Activated CD8-positive, alpha-beta memory T cell treated with anti-CD3 and anti-CD28 coated beads for 36 hours (primary cell): ENCODE measurements around the gene TGM3. TPM values are rescaled to one million over a fixed set of nuclear protein-coding genes. Genes with fewer than 3 reads are reported as not detected.
"Not testable (repeated sequence)": the region's sequence is repeated elsewhere in the genome, so short reads cannot be mapped to it uniquely, and the experiment has no call there.

Source experiments
- CTCF ChIA-PET: fragments of 350-600 bp; sonication (Branson Sonifier 250); formaldehyde crosslinking; loops from one replicate; lab custom pipeline; 2021; ENCODE audit warnings: antibody characterized with exemption; lab: Charles Lee
- POLR2A ChIA-PET: fragments of 350-600 bp; sonication (Branson Sonifier 250); formaldehyde crosslinking; loops from one replicate; lab custom pipeline; 2021; ENCODE audit warnings: antibody characterized with exemption; lab: Charles Lee
- total RNA-seq, 2 experiments: library from RNA; stranded (reverse); gene quantifications; one replicate each; pipeline ENCODE4 v1.2.3, GENCODE V29; 2021

TGM3 gene
- not detected for total RNA-seq

DNA sequence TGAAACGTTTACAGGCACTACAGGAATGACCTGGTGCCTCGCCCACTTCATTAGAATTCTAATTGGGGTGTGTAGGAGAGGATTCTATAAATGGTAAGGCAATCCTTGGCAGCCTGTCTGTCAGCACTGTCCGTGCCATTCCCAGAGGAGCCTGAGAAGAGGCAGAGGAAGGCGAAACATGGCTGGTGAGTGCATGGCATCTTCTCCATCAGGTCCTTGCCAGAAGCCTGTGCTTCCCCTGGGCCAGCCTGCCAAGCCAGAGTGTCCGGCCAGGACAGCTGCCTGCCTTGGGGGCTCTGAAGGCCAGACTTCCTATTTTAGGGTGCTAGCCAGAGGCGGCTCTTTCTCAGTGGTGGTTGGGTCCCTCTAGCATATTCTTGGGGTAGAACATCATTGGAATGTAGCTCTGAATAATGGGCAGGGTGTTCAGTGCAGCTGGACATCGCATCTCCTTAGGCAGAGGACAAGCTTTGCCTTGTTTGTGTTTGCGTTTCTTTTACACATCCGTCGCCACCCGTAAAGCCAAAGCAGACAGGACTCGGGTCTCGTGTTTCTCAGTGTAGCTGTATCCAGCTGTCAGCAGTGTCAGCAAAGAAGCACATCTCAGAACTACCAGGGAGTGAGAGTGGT lies at the start of gene TGM3:
Gene TGM3, plus strand, starts transcription at position 116 of the 630 bp plus-strand sequence. Its CDS starts 63 bp downstream, at position 179.
- POLR2A ChIA-PET, result no interaction called here

GRCh38 chr20:2246069-2246491 lies 49.7 kb upstream of the TGM3 start:
- ChIA-PET CTCF (no interaction called here), POLR2A (no interaction called here)

More for the DNA sequence above, at the start of gene TGM3:
- CTCF ChIA-PET, result no interaction called here

- POLR2A ChIA-PET, result no interaction called here
- CTCF ChIA-PET, result no interaction called here
Measured at GRCh38 chr20:2248837-2249236, 47.0 kb upstream of the TGM3 start.

DNA sequence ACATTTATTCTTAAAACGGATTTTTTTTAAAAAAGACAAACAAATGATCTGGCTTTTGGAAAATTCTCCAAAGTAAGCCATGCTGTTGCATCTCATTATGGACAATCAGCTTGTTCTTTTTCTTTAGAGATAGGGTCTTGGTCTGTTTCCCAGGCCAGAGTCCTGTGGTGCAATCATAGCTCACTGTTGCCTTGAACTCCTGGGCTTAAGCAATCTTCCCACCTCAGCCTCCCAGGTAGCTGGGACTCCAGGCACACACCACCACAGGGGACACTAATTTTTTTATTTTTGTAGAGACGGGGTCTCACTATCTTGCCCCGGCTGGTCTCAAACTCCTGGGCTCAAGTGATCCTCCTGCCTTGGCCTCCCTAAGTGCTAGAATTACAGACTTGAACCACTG lies 45.9 kb upstream of the TGM3 start:
- CTCF ChIA-PET, result no interaction called here
- POLR2A ChIA-PET, result no interaction called here

GRCh38 chr20:2252419-2252997 lies 43.3 kb upstream of the TGM3 start:
- ChIA-PET POLR2A (no interaction called here), CTCF (no interaction called here)

DNA sequence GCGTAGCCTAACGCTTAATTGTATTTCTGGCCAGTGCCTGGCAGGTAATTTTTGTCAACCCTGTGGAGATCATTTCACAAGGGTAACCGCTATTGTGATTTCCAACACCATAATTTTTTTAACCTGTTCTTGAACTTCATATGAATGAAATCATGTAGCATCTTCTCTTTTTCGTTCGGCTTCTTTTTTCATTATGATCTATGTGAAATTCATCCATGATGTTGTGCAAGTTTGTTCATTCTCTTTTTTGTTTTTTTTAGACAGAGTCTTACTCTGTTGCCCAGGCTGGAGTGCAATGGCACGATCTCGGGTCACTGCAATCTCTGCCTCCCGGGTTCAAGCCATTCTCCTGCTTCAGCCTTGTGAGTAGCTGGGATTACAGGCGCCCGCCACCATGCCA lies 42.5 kb upstream of the TGM3 start:
- ChIA-PET CTCF (no interaction called here), POLR2A (no interaction called here)

DNA sequence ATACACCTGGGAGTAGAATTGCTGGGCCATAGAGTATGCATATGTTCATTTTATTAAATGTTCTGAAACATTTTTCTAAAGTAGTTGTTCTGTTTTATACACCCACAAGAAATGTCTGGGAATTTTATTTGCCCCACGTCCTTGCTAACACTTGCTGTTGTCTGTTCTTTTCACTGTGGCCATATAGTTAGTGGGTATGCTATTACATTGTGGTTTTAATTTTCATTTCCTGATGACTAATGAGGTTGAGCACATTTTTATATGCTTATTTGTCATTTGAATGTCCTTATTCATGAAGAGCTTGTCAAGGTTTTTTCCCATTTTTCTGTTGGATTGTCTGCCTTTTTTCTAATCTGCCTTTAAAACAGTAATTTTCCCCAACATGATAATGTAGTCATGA lies 41.5 kb upstream of the TGM3 start:
- POLR2A ChIA-PET, result no interaction called here
- CTCF ChIA-PET, result no interaction called here

DNA sequence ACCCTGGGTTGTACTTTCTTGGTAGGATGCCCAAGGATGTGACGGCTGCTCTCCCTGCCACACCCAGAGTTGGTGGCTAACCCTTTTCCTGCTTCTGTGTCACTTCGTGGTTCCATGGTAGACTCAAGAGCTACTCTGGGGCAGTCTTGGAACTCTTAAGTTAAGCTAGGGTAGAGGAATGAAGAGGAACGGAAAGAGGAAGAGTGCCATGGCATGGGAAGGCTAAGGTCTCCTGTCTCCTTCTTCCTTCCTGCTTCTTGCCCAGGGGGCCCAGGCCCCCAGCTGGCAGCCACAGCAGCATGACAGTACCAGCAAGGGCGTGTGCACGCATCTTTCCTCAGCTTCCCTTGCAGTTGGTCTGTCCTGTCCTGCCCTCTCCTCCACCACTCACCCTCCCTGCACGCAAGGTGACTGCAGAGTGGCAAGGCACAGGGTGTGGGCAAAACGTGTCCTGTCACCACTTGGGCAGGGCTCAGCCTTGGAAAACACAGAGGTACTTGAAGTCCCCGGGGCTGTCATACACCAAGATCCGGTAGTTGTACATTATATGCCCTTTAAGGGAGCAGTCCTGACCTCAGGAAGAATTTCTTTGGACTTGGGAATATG lies 39.8 kb upstream of the TGM3 start:
- POLR2A ChIA-PET, result no interaction called here
- CTCF ChIA-PET, result no interaction called here

- ChIA-PET POLR2A (no interaction called here), CTCF (no interaction called here)
Measured at GRCh38 chr20:2259731-2260130, 36.1 kb upstream of the TGM3 start.

DNA sequence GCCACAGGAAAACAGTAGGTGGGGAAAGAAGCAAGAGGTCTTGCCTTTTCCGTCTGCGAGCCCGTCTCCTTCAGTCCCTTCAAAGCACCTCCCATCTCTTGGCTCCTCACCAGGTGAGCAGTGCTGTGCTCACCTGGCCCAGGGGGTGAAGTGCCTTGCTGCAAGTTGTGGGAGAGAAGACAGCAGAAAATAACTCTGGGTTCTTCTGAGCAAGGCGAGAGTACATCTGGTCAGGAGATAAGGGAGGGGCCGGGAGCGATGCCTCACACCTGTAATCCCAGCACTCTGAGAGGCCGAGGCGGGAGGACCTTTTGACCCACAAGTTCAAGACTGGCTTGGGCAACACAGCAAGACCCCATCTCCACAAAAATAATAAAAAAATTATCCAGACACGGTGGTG lies 35.6 kb upstream of the TGM3 start:
- POLR2A ChIA-PET, result no interaction called here
- CTCF ChIA-PET, result no interaction called here

DNA sequence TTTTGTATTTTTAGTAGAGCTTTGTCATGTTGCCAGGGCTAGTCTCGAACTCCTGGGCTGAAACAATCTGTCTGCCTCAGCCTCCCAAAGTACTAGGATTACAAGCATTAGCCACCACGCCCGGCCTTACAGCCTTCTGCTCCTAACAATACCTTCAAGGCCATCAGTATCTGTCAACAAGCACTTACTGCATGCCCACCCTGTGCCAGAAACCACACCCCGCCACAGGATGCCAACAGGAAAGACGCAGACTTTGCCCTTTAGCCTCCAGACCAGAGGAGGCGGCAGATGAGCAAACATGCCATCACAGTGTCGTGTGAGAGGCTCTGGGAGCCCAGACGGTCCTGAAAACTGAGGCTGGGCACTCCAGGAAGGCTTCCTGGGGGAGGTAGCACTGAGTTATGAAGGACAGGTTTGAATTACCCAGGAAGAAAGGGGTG lies 34.7 kb upstream of the TGM3 start:
- ChIA-PET CTCF (no interaction called here), POLR2A (no interaction called here)

GRCh38 chr20:2261629-2262028 lies 34.2 kb upstream of the TGM3 start:
- ChIA-PET POLR2A (no interaction called here), CTCF (no interaction called here)

DNA sequence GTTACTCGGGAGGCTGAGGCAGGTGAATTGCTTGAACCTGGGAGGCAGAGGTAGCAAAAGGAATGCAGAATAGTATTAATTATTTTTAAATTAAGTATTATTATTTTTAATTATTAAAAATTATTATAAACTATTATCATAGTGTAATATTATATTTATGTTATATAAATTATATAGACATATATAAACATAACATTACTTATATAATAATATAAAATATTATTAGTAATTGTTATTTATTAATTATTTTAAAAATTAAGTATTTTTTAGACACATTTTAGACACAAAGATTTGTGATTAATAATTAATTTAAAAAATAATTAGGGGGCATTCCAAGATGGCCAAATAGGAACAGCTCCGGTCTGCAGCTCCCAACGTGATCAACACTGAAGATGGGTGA lies 31.7 kb upstream of the TGM3 start:
- CTCF ChIA-PET, result no interaction called here

GRCh38 chr20:2264621-2265374 lies 31.0 kb upstream of the TGM3 start:
- CTCF ChIA-PET, POLR2A ChIA-PET: not testable (repeated sequence)

More for the DNA sequence above, 31.7 kb upstream of the TGM3 start:
- POLR2A ChIA-PET, result no interaction called here

DNA sequence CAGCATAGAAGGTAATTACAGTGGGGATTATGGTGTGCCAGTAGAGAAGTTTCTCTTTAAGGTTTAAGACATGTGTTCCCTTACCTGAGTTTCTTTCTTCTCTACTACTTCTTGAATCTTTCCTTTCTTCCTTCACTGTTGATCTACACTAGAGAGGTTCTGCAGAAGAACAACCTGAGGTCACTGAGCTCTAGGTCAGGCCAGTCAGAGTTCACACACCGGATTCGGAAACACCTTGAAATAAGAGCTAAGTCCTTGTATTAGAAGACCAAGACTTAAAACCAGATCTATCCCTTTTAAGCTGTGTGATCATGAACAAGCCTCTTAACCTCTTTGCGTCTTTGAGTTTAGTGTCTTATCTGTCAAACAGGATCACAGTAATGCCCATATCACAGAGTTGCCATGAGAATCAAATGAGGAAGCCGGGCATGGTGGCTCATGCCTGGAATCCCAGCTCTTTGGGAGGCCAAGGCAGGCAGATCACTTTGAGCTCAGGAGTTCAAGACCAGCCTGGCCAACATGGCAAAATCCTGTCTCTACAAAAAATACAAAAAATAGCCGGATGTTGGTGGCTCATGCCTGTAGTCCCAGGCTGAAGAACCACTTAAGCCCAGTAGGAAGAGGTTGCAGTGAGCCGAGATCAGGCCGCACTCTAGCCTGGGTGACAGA lies 22.0 kb upstream of the TGM3 start:
- CTCF ChIA-PET, result no interaction called here
- POLR2A ChIA-PET, result no interaction called here

DNA sequence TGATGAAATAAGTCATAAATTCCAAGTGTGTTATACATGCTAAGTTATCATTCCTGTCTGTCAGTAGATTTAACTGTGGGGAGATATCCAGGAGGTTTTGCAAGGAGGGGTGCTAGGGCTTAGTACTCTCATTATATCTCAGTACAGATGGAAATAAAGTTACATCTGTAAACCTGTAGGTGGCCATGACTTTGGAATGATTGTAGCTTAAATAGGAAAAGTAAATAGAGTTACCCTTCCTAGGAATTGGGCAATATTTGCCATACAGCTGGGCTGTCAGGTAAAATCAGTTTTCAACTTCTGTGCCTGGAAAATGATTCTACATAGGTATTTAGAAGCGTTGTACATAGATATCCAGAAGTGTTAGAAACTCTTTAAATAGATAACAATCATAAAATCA lies 19.8 kb upstream of the TGM3 start:
- ChIA-PET CTCF (no interaction called here), POLR2A (no interaction called here)

GRCh38 chr20:2279253-2279779 lies 16.5 kb upstream of the TGM3 start:
- POLR2A ChIA-PET, result no interaction called here
- CTCF ChIA-PET, result no interaction called here

GRCh38 chr20:2280082-2280481 lies 15.7 kb upstream of the TGM3 start:
- ChIA-PET POLR2A (no interaction called here), CTCF (interaction anchor here (0.9 kb wide), 1 partner anchor 13 kb away, joined by 3 read pairs; no protein-coding TSS in a partner anchor)

- CTCF ChIA-PET, result no interaction called here
- POLR2A ChIA-PET, result no interaction called here
Measured at GRCh38 chr20:2281563-2281962, 14.2 kb upstream of the TGM3 start.

GRCh38 chr20:2282181-2282580 lies 13.6 kb upstream of the TGM3 start:
- ChIA-PET CTCF (no interaction called here), POLR2A (no interaction called here)
